Measurements from ENCODE around the gene KRTCAP3.
A peak's percentile ranks its signal among the peaks of the same experiment; 100 is the strongest.
"Not testable (repeated sequence)": the region's sequence is repeated elsewhere in the genome, so short reads cannot be mapped to it uniquely, and the experiment has no call there.

Gene KRTCAP3

DNA sequence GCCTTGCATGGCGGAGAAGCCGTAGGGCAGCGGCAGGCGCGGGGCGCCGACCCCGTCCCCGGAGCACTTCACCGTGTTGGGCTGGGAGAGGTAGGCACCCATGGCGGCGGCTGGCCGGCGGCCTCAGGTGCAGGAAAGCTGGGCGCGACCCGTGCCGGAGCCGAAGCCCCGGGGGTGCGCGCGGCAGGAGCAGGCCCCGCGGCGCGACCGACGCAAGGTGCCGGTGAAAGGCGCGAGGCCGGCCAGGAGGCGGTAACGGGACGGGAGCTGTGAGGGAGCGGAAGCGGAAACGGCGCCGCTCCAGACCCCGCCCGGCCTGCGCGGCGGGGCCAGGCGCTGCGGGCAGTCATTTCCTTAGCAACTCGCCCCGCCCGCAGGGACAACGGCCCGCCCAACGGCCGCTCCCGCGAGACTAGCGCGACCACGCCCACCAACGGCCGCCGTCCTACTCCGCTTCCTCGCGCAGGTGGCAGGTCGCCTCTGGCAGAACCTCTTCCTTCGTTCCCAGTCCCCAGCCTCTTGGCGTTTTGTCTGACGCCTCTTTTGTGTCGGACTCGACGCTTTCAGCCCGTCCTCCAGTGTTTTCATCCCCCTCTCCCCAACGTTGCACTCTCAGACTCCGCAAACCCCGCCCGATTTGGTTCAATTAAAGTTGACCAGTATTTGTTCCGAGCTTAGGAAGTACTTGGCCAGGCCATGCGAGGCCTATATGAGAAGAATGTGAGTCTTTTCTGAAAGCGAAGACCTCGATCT, 32.7 kb upstream of the KRTCAP3 start, which contains the start of gene PPM1G:
Gene PPM1G, minus strand, starts transcription at position 271 of the 753 bp plus-strand sequence. Its CDS starts 169 bp downstream, at position 102.
- peak; percentile 92 to 94 for DNase-seq (ENCODE audit: low read depth in 2 of 2)
- H3K4me3 ChIP-seq (replicated peaks in 1 of 2; ENCODE audit: low read depth in 2 of 2, low read length in 2 of 2), result peak within 1 kb of the TSS; percentile 98 to 99
- no peak for TF ChIP-seq CTCF (IDR thresholded peaks at IDR 0.05; ENCODE audit: low read depth, low read length)

- DNase-seq (ENCODE audit: low read depth in 2 of 2), result no peak
- TF ChIP-seq CTCF (IDR thresholded peaks at IDR 0.05; ENCODE audit: low read depth, low read length), result no peak
- no peak overlapping the region for H3K4me3 ChIP-seq (replicated peaks in 1 of 2; ENCODE audit: low read depth in 2 of 2, low read length in 2 of 2)
Measured at GRCh38 chr2:27412419-27413152, 29.6 kb upstream of the KRTCAP3 start.

GRCh38 chr2:27416151-27416550, 26.0 kb upstream of the KRTCAP3 start:
- no peak for TF ChIP-seq CTCF (IDR thresholded peaks at IDR 0.05; ENCODE audit: low read depth, low read length)
- no peak overlapping the region for H3K4me3 ChIP-seq (replicated peaks in 1 of 2; ENCODE audit: low read depth in 2 of 2, low read length in 2 of 2)
- no peak for DNase-seq (ENCODE audit: low read depth in 2 of 2)

GRCh38 chr2:27420996-27421395, 21.2 kb upstream of the KRTCAP3 start:
- DNase-seq (ENCODE audit: low read depth in 2 of 2), result no peak
- TF ChIP-seq CTCF (IDR thresholded peaks at IDR 0.05; ENCODE audit: low read depth, low read length), result no peak
- no peak overlapping the region for H3K4me3 ChIP-seq (replicated peaks in 1 of 2; ENCODE audit: low read depth in 2 of 2, low read length in 2 of 2)

GRCh38 chr2:27421660-27422250, 20.4 kb upstream of the KRTCAP3 start:
- DNase-seq (ENCODE audit: low read depth in 2 of 2), result no peak
- TF ChIP-seq CTCF (IDR thresholded peaks at IDR 0.05; ENCODE audit: low read depth, low read length), result no peak
- H3K4me3 ChIP-seq (replicated peaks in 1 of 2; ENCODE audit: low read depth in 2 of 2, low read length in 2 of 2), result no peak overlapping the region

DNA sequence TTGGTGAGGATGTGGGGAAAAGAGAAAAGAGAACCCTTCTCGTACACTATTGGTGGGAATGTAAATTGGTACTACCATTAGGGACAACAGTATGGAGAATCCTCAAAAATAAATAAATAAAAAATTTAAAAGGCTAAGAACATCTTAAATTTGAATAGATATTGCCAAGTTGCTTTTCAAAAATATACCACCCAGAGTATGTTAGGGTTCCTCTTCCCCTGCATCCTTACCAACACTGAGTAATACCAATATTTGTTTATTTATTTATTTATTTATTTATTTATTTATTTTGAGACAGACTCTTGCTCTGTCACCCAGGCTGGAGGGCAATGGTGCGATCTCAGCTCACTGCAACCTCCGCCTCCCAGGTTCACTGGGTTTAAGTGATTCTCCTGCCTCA, 19.2 kb upstream of the KRTCAP3 start:
- no peak for TF ChIP-seq CTCF (IDR thresholded peaks at IDR 0.05; ENCODE audit: low read depth, low read length)
- no peak for DNase-seq (ENCODE audit: low read depth in 2 of 2)
- H3K4me3 ChIP-seq (replicated peaks in 1 of 2; ENCODE audit: low read depth in 2 of 2, low read length in 2 of 2), result no peak overlapping the region

DNA sequence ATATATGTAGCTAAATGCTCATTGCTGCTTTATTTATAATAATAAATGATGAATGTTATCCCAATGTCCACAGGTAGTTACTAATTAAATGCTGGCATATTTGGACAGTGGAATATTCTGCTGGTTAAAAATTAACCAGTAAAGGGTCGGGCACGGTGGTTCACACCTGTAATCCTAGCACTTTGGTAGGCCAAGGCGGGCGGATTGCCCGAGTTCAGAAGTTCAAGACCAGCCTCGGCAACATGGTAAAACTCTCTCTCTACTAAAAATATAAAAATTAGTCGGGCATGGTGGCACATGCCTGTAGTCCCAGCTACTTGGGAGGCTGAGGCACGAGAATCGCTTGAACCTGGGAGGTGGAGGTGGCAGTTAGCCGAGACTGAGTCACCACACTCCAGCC, 17.1 kb upstream of the KRTCAP3 start:
- DNase-seq (ENCODE audit: low read depth in 2 of 2); H3K4me3 ChIP-seq (replicated peaks in 1 of 2; ENCODE audit: low read depth in 2 of 2, low read length in 2 of 2): not testable (repeated sequence)
